Ascending aorta (tissue), 2 donors: ENCODE results near the gene IQSEC2. TPM values are rescaled to one million over a fixed set of nuclear protein-coding genes. Genes with fewer than 3 reads are reported as not detected.

Source experiments
- DNase-seq, 2 donors: peaks; one replicate each; pipeline ENCODE4 v3.0.0-alpha.2; 2019; ENCODE audit warnings: low spot score in 2 of 2
- H3K27ac ChIP-seq, 2 donors: fragments of 200-600 bp; sonication (generic); one replicate each; pipeline ENCODE4 v1.5.1; 2016 to 2017; ENCODE audit warnings: mild to moderate bottlenecking in 1 of 2
- H3K27me3 ChIP-seq: fragments of 200-600 bp; sonication (generic); one replicate; pipeline ENCODE4 v1.5.1; 2017
- H3K36me3 ChIP-seq, 2 donors: fragments of 200-600 bp; sonication (generic); one replicate each; pipeline ENCODE4 v1.5.1; 2016
- H3K4me1 ChIP-seq, 2 donors: fragments of 200-600 bp; sonication (generic); one replicate each; pipeline ENCODE4 v1.5.1; 2016 to 2017; ENCODE audit warnings: mild to moderate bottlenecking in 1 of 2
- H3K4me3 ChIP-seq, 2 donors: fragments of 200-600 bp; sonication (generic); one replicate each; pipeline ENCODE4 v1.5.1; 2016 to 2017; ENCODE audit warnings: mild to moderate bottlenecking in 1 of 2
- H3K9me3 ChIP-seq, 2 donors: fragments of 200-600 bp; sonication (generic); one replicate each; pipeline ENCODE4 v1.5.1; 2016
- CTCF ChIP-seq, 3 experiments: fragments of 200-600 bp in 2 of 3; fragments of 450-650 bp in 1 of 3; sonication (generic) in 2 of 3; IDR thresholded peaks; one replicate each; pipeline ENCODE4 v1.5.1; 2016 to 2019; ENCODE audit warnings: antibody characterized with exemption in 3 of 3, mild to moderate bottlenecking in 1 of 3, moderate library complexity in 1 of 3
- intact Hi-C: fragments of 100-400 bp; cut with DNase I; formaldehyde crosslinking; loops from one replicate; pipeline ENCODE4 v1.15.1; 2023
- total RNA-seq: library from RNA; depleted of rRNA; stranded (reverse); fragments of >200 nt; gene quantifications from one replicate; pipeline ENCODE4 v1.1.0, GENCODE V29; 2016

Gene IQSEC2
- total RNA-seq, 1 donor from 2014 or later: 43.3 TPM

- no peak for DNase-seq
- no peak overlapping the region for H3K4me3 ChIP-seq
- H3K36me3 ChIP-seq: no peaks in the 10 kb centered on the region
- TF ChIP-seq CTCF (IDR thresholded peaks at IDR 0.05): no peak
- peaks cover 14 to 16% of the 10 kb centered on the region in 2 donors for H3K4me1 ChIP-seq
- H3K27me3 ChIP-seq: no peaks in the 10 kb centered on the region
- H3K9me3 ChIP-seq: no peaks in the 10 kb centered on the region
- no peak overlapping the region for H3K27ac ChIP-seq
- intact Hi-C loops: loop anchor here (5.0 to 10.0 kb wide), 2 partner anchors 132 to 210 kb away; partner anchors contain the start of gene KANTR
Observed at GRCh38 chrX:53227224-53227765, 54.1 kb downstream of the IQSEC2 start.

- Histone ChIP-seq H3K4me1 (peaks cover 15 to 26% of the 10 kb centered on the region in 2 donors), H3K9me3 (no peaks in the 10 kb centered on the region), H3K36me3 (peaks cover 9 to 13% of the 10 kb centered on the region in 2 donors), H3K27ac (peak within 1 kb of the TSS; percentile 84 to 86), H3K4me3 (peak within 1 kb of the TSS; percentile 84 to 89), H3K27me3 (no peaks in the 10 kb centered on the region)
- intact Hi-C loops: loop anchor here (1.0 to 10.0 kb wide), 3 partner anchors 130 to 212 kb away; partner anchors contain the start of genes KANTR, RIBC1 and SMC1A
- TF ChIP-seq CTCF (IDR thresholded peaks at IDR 0.05): no peak
- DNase-seq: peak; percentile 64 to 96
Observed at GRCh38 chrX:53224860-53225797, 56.3 kb downstream of the IQSEC2 start, which contains the start of gene KDM5C. Gene KDM5C, minus strand, starts transcription at chrX:53225207. Its CDS starts 318 bp downstream, at chrX:53224889.

GRCh38 chrX:53223955-53224859, 57.2 kb downstream of the IQSEC2 start:
- intact Hi-C loops: loop anchor here (10.0 kb wide), 1 partner anchor 129 kb away; the partner anchor contains the start of gene KANTR
- DNase-seq: no peak
- Histone ChIP-seq H3K27ac (peak overlapping the region; percentile 84 to 86), H3K36me3 (peaks cover 18 to 22% of the 10 kb centered on the region in 2 donors), H3K4me3 (peak overlapping the region; percentile 84 to 89), H3K4me1 (peaks cover 15 to 26% of the 10 kb centered on the region in 2 donors), H3K27me3 (no peaks in the 10 kb centered on the region), H3K9me3 (no peaks in the 10 kb centered on the region)
- TF ChIP-seq CTCF (IDR thresholded peaks at IDR 0.05): no peak

GRCh38 chrX:53223068-53223693, 58.2 kb downstream of the IQSEC2 start:
- Histone ChIP-seq H3K9me3 (no peaks in the 10 kb centered on the region), H3K4me1 (peaks cover 15 to 26% of the 10 kb centered on the region in 2 donors), H3K27me3 (no peaks in the 10 kb centered on the region), H3K27ac (peak overlapping the region; percentile 84 to 86), H3K36me3 (peaks cover 26 to 31% of the 10 kb centered on the region in 2 donors), H3K4me3 (peak overlapping the region; percentile 84 to 89)
- intact Hi-C loops: loop anchor here (10.0 kb wide), 1 partner anchor 128 kb away; the partner anchor contains the start of gene KANTR
- no peak for TF ChIP-seq CTCF (IDR thresholded peaks at IDR 0.05)
- no peak for DNase-seq

Other genes with a start within 250 kb of the IQSEC2 start
- 2.1 TPM for gene GPR173, start 232.8 kb downstream of the IQSEC2 start, total RNA-seq
- 42.3 TPM for gene TSPYL2, start 199.2 kb downstream of the IQSEC2 start, total RNA-seq
- gene KANTR, start 187.4 kb downstream of the IQSEC2 start, total RNA-seq: 5.0 TPM
- gene KDM5C, start 56.4 kb downstream of the IQSEC2 start, total RNA-seq: 71.7 TPM
- gene SMC1A, start 141.1 kb upstream of the IQSEC2 start, total RNA-seq: 11.2 TPM
- not detected for gene RIBC1, start 141.3 kb upstream of the IQSEC2 start, total RNA-seq
- 21.5 TPM for gene HSD17B10, start 152.8 kb upstream of the IQSEC2 start, total RNA-seq